ENCODE data around the gene PNMA6E.

Gene PNMA6E

DNA sequence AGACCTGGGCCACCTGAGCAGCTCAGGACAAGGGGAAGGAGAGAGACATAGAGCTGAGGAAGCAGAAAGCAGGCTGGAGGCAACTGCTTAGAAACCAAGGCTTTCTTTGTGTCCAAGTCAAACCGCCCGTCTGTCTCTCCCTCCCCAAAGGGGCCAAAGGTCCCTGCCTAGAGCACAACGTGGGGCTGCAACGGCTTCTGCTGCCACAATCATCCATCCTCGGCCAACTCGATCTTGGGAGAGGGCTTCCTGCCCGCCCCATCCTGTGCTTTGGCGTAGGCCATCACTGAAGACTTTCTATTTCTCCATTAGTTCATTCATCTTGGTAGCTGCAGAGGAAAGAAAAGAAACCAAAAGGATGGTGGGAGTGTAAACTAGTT lies 46.4 kb upstream of the PNMA6E start:
- TF ChIP-seq, protein P1, sequence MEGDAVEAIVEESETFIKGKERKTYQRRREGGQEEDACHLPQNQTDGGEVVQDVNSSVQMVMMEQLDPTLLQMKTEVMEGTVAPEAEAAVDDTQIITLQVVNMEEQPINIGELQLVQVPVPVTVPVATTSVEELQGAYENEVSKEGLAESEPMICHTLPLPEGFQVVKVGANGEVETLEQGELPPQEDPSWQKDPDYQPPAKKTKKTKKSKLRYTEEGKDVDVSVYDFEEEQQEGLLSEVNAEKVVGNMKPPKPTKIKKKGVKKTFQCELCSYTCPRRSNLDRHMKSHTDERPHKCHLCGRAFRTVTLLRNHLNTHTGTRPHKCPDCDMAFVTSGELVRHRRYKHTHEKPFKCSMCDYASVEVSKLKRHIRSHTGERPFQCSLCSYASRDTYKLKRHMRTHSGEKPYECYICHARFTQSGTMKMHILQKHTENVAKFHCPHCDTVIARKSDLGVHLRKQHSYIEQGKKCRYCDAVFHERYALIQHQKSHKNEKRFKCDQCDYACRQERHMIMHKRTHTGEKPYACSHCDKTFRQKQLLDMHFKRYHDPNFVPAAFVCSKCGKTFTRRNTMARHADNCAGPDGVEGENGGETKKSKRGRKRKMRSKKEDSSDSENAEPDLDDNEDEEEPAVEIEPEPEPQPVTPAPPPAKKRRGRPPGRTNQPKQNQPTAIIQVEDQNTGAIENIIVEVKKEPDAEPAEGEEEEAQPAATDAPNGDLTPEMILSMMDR (IDR thresholded peaks at IDR 0.05; ENCODE audit: borderline replicate concordance, control extremely low read depth, extremely low read depth, insufficient read depth, missing control alignments) = no peak
- in situ Hi-C loops (cut with MboI; ENCODE audit: low sequenced_read_pairs, unreplicated experiment) = no loop called here
- DNase-seq (ENCODE audit: low spot score) = no peak

DNA sequence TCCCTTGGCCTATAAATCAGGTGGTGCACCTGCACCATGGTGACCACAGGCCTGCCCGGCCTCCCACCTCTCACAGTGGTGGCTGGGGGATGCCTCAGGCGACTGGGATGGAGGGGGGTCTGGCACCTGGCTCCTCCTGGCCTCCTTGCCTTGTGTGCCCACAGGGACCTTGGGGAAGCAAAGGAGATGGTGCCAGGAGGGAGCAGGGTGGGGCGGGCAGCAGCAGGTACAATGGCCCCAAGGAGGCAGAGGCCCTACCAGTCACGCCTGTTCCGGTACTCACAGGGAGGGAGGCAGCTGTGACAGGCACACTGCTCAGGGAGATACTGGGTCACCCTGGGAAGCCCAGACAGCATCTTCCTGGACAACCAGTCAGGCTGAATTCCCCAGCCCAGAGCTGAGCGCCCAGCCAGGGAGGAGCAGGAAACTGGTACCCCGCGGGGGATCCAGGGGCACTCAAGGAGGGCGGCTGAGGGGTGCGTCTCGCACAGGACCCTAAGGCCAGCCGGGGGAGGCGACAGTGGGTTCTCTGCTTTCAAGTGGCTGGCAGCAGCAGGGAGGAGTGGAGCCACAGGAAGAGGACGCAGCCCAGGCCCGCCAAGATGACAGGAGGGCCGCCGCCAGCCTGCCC lies 45.9 kb upstream of the PNMA6E start:
- no peak for DNase-seq (ENCODE audit: low spot score)
- in situ Hi-C loops (cut with MboI; ENCODE audit: low sequenced_read_pairs, unreplicated experiment) = no loop called here
- TF ChIP-seq, protein P1 (IDR thresholded peaks at IDR 0.05; ENCODE audit: borderline replicate concordance, control extremely low read depth, extremely low read depth, insufficient read depth, missing control alignments) = no peak

DNA sequence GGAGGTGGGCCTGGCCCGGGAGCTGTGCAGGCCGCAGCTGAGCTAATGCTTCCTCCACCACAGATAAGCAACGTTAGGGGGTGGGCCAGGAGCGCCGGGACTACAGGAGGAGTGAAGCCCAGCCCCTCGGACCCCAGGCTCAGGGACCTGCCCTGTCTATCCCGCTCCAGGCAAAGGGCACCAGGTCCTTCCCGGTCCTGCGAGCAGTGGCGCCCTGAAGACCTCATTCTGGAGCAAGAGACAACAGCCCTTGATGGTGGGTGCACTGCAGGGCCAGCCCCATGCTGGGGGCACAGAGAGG lies 45.4 kb upstream of the PNMA6E start:
- TF ChIP-seq, protein P1 (IDR thresholded peaks at IDR 0.05; ENCODE audit: borderline replicate concordance, control extremely low read depth, extremely low read depth, insufficient read depth, missing control alignments) = no peak
- in situ Hi-C loops (cut with MboI; ENCODE audit: low sequenced_read_pairs, unreplicated experiment) = no loop called here
- DNase-seq (ENCODE audit: low spot score) = no peak

DNA sequence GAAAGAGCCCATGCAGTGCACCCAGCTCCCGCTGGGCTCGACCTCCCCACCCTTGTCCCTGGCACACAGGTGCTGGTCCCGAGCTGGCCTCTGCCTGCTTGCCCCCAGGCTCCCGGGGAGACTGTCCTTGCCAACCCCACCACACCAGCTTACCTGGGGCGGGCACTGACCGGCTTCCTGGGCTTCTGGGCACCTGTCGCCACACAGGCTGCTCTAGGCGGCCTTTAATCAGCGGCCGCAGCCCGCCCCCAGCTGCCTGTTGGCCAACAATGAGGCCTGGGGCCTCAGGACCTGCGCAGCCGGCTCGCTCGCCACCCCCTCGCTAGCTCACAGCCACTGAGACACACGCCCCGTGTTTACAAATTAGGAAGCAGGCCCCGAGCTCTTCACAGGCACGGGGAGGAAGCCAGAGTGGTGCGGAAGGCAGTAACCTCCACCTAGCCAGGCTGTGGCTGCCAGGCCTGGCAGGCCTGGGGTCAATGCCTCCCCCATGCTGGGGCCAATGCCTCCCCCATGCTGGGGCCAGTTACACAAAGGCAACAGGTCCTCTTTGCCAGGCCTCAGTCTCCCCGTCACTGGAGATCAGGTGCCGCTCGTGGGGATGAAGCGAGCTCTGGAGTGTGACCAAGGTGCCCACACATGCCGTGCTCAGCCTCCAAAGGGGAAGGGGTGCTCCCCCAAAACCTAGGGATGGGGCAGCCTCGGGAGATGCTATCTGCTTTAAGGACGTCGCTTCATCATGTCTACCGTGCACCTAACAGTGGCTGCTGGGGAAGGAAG lies 44.9 kb upstream of the PNMA6E start, which contains the start of gene TREX2:
Gene TREX2, minus strand, starts transcription at position 201 of the 780 bp plus-strand sequence. CDS start 626 bp downstream, outside the sequence.
- no peak for DNase-seq (ENCODE audit: low spot score)
- TF ChIP-seq, protein P1 (IDR thresholded peaks at IDR 0.05; ENCODE audit: borderline replicate concordance, control extremely low read depth, extremely low read depth, insufficient read depth, missing control alignments) = no peak
- in situ Hi-C loops (cut with MboI; ENCODE audit: low sequenced_read_pairs, unreplicated experiment) = no loop called here

DNA sequence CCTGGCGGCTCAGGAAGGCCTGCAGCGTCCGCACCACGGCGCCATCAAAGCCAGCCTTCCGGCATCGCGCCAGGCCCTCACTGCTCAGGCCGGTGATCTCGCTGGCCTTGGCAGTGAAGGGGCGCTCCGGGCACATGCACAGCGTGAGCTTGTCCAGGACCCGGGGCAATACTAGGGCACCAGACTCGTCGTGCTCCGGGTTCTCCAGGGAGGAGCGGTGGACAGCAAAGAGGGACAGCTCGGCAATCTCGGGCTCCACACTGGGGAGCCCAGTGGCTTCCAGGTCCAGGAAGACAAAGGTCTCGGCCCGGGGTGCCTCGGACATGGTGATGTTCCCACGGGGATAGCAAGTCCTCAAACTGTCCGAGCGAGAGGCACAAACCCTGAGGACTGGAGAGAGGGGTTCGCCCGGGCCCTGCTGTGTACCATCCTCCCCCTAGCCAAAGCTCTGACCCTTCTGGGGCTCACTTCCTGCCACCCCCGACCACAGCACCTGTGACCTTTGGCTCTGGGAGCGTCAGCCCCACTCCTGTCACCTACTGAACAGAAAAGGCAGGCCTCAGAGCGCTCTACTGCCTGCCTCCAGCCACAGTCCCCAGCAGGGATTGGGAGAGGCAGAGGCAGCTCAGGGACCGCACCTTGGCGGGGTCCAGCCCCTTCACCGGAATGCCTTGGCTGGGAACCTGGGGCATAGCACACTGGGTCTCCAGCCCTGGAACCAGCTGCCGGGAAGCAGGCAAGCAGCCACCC lies 44.1 kb upstream of the PNMA6E start:
- in situ Hi-C loops (cut with MboI; ENCODE audit: low sequenced_read_pairs, unreplicated experiment) = no loop called here
- TF ChIP-seq, protein P1 (IDR thresholded peaks at IDR 0.05; ENCODE audit: borderline replicate concordance, control extremely low read depth, extremely low read depth, insufficient read depth, missing control alignments) = no peak
- DNase-seq (ENCODE audit: low spot score) = no peak

DNA sequence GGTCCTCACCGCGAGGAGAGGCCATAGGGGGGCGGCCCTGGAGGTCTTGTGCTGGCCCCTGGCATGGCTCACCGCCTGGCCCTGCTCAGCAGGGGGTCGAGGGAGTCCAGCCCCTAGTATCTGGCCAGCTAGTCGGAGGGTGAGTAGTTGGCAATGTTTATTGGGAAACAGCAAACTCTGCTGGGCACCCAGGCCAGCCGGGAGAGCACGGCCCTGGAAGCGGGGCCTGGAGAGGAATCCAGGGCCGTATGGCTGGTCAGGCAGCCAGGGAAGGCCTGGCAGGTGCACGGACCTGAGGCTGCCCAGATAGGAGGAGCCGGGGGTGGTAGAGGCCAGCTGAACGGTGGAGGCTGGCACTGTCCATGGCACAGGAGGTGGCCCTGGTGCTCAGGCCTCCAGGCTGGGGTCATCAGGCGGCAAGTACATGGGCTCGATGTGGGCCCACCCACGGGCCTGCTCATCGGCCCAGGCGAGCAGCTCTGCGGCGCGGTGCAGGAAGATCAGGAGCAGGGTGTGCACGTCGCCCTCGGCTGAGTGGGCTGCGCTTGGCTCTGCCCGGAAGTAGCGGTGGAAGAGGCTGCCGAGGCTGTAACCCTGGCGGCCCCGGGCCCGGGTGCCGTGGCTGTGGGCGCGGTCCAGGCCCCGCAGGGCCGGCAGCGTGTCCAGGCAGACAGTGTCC lies 43.3 kb upstream of the PNMA6E start:
- in situ Hi-C loops (cut with MboI; ENCODE audit: low sequenced_read_pairs, unreplicated experiment) = no loop called here
- no peak for DNase-seq (ENCODE audit: low spot score)
- TF ChIP-seq, protein P1 (IDR thresholded peaks at IDR 0.05; ENCODE audit: borderline replicate concordance, control extremely low read depth, extremely low read depth, insufficient read depth, missing control alignments) = no peak

Measured in GM13976 (cell line).